Spleen (tissue), 11 donors: ENCODE data around the gene SECISBP2. TPM values are rescaled to one million over a fixed set of nuclear protein-coding genes. Genes with fewer than 3 reads are reported as not detected.

Source experiments
- DNase-seq: peaks from one replicate; pipeline ENCODE4 v3.0.0-alpha.2; 2020
- H3K27ac ChIP-seq, 8 donors: fragments of 200-600 bp; sonication (generic) in 7 of 8; 1 replicate in 4 of 8; 2 replicates in 4 of 8; pipeline versions ENCODE4 v1.5.0 to v1.8.0; 2016 to 2021; ENCODE audit warnings: inconsistent platforms in 4 of 8, mild to moderate bottlenecking in 4 of 8, moderate library complexity in 1 of 8
- H3K27me3 ChIP-seq, 7 donors: fragments of 200-600 bp; sonication (generic) in 6 of 7; replicated peaks in 1 of 7; 1 replicate in 4 of 7; 2 replicates in 3 of 7; pipeline versions ENCODE4 v1.5.0 to v1.8.0; 2016 to 2021; ENCODE audit warnings: inconsistent platforms in 3 of 7, mild to moderate bottlenecking in 1 of 7
- H3K36me3 ChIP-seq, 6 donors: fragments of 200-600 bp; sonication (generic) in 5 of 6; 1 replicate in 4 of 6; 2 replicates in 2 of 6; pipeline versions ENCODE4 v1.5.0 to v1.8.0; 2016 to 2021; ENCODE audit warnings: inconsistent platforms in 2 of 6
- H3K4me1 ChIP-seq, 6 donors: fragments of 200-600 bp; sonication (generic) in 5 of 6; 1 replicate in 3 of 6; 2 replicates in 3 of 6; pipeline versions ENCODE4 v1.5.0 to v1.8.0; 2016 to 2021; ENCODE audit warnings: inconsistent platforms in 3 of 6
- H3K4me3 ChIP-seq, 8 donors: fragments of 200-600 bp; sonication (generic) in 7 of 8; 1 replicate in 4 of 8; 2 replicates in 4 of 8; pipeline versions ENCODE4 v1.5.0 to v1.8.0; 2016 to 2021; ENCODE audit warnings: inconsistent platforms in 4 of 8, mild to moderate bottlenecking in 4 of 8, moderate library complexity in 2 of 8
- H3K9me3 ChIP-seq, 8 donors: fragments of 200-600 bp; sonication (generic) in 7 of 8; 1 replicate in 4 of 8; 2 replicates in 4 of 8; pipeline versions ENCODE4 v1.5.0 to v1.8.0; 2016 to 2021; ENCODE audit warnings: inconsistent platforms in 4 of 8
- CTCF ChIP-seq, 11 experiments: fragments of 200-600 bp in 7 of 11; fragments of 450-650 bp in 4 of 11; sonication (generic) in 4 of 11; IDR thresholded peaks in 8 of 11; conservative IDR thresholded peaks in 3 of 11; 1 replicate in 7 of 11; 2 replicates in 4 of 11; pipeline versions ENCODE4 v1.4.0 to v1.8.0; 2016 to 2021; ENCODE audit warnings: antibody characterized with exemption in 11 of 11, inconsistent platforms in 4 of 11, mild to moderate bottlenecking in 1 of 11
- POLR2A ChIP-seq, 3 donors: fragments of 450-650 bp; IDR thresholded peaks; one replicate each; pipeline ENCODE4 v1.5.1; 2017; ENCODE audit warnings: antibody characterized with exemption in 3 of 3, mild to moderate bottlenecking in 1 of 3
- POLR2AphosphoS5 ChIP-seq, 3 donors: sonication (generic); formaldehyde crosslinking; IDR thresholded peaks; one replicate each; pipeline ENCODE4 v1.5.1; 2017; ENCODE audit warnings: antibody characterized with exemption in 3 of 3
- WGBS, 5 donors: extraction: QIAGEN DNeasy Blood & Tissue Kit in 3 of 5; methylation state at CpG; one replicate each; pipeline versions ENCODE4 v1.1.5 to v1.1.7; 2013 to 2018; 5-methylcytosine and 5-hydroxymethylcytosine counted together
- intact Hi-C: fragments of 100-400 bp; cut with DNase I; formaldehyde crosslinking; loops from one replicate; pipeline ENCODE4 v1.15.0; 2023; ENCODE audit warnings: low total_unique reads
- polyA plus RNA-seq, 3 donors: library from polyadenylated mRNA; stranded (reverse); fragments of 200-250 nt; gene quantifications; one replicate each; pipeline ENCODE4 v1.2.1, GENCODE V29; 2013
- total RNA-seq, 7 donors: library from RNA; depleted of rRNA in 3 of 7; stranded (reverse); fragments of >200 nt in 3 of 7; fragmentation: NEBNext Ultra II Directional in 4 of 7; extraction: Animal tissue kit (Norgen Biotek cat#: 25700) in 4 of 7; gene quantifications; one replicate each; pipeline versions ENCODE4 v1.1.0 to v1.2.1, GENCODE V29; 2016 to 2021
- donor health status: healthy with polysubstance abuse.
- donor health status: DM: no; HTN: no; CAD: no; lungs with moderate emphysema.
- donor health status: DM: no; HTN: no; CAD: no.
- donor health status: Bipolar disorder and iron deficiency.
- donor health status: healthy.
- donor health status: DM: no; HTN: no; CAD: no.
- donor health status: DM: yes; HTN: yes; CAD: no.

Gene SECISBP2
- total and polyA plus RNA-seq, 10 donors, result 20.7 to 117 (median 82.3) TPM

DNA sequence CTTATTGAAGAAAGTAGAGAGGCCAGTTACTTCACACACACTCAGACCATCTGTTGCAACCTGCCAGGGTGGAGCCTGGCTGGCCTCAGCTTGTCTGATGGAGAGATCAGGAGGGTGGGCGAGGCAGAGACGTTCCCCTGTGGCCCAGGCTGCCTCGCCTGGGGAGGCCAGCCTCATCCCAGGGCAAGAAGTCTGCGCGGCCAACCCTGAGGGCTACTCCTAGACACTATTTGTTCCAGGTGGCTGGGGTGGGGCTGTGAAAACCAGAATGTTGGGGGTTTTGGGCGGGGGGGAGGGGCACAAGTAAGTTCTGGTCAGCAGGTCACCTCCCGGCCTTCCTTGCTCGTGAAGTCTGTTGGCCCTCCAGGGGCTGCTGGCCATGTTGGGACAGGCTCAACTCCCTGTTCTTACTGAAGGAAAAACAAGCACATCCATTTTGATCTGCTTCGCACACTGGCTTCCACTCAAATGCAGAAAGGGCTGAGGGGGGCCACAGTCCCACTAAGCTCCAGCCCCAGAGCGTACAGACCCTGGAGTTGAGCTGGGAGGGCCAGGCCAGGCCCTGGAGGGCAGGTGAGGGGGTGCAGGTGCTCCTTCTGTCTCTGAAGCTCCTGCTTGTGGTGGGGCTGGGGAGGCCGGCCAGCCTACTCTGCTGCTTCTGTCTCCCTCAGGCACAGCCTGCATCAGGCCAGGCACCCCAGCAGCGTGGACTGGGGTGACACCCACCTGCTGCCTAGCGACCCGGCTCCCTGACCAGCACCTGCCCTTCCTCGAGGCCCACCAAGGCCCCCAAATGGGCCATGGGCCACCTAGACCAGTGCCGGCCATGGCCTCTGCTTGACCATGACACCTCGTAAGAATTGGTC lies 46.6 kb downstream of the SECISBP2 start:
- DNase-seq, result no peak

GRCh38 chr9:89365532-89365912 lies 47.2 kb downstream of the SECISBP2 start:
- Histone ChIP-seq H3K36me3 (peaks cover 0 to 46% (median 27%) of the 10 kb centered on the region in 6 donors), H3K9me3 (no peaks in the 10 kb centered on the region), H3K4me3 (no peak overlapping the region), H3K27me3 (no peaks in the 10 kb centered on the region), H3K4me1 (peaks cover 0 to 65% (median 34%) of the 10 kb centered on the region in 6 donors), H3K27ac (peak overlapping the region in 1 of 8 donors; percentile 74)
- TF ChIP-seq POLR2AphosphoS5 (IDR thresholded peaks at IDR 0.05) (no peak), CTCF (IDR thresholded peaks at IDR 0.05 in 8 of 11, conservative IDR thresholded peaks at IDR 0.05 in 3 of 11) (no peak), POLR2A (IDR thresholded peaks at IDR 0.05) (no peak)
- WGBS, 5 donors, result 93 to 100% (median 96%) methylated on average over 2 of the region's 2 CpGs
- DNase-seq, result no peak
- intact Hi-C loops, result no loop called here

More for the DNA sequence above, 46.6 kb downstream of the SECISBP2 start:
- TF ChIP-seq POLR2A (IDR thresholded peaks at IDR 0.05), result no peak
- no peak for TF ChIP-seq CTCF (IDR thresholded peaks at IDR 0.05 in 8 of 11, conservative IDR thresholded peaks at IDR 0.05 in 3 of 11)
- peak in 2 of 3 donors; percentile 18 to 60 for TF ChIP-seq POLR2AphosphoS5 (IDR thresholded peaks at IDR 0.05)
- Histone ChIP-seq H3K9me3 (no peaks in the 10 kb centered on the region), H3K27me3 (no peaks in the 10 kb centered on the region), H3K4me1 (peaks cover 0 to 70% (median 37%) of the 10 kb centered on the region in 6 donors), H3K36me3 (peaks cover 0 to 52% (median 33%) of the 10 kb centered on the region in 6 donors), H3K4me3 (no peak overlapping the region), H3K27ac (peak overlapping the region in 2 of 8 donors; percentile 74 to 79)
- WGBS, 5 donors, result 89 to 96% (median 91%) methylated on average over 15 to 17 of the region's 17 CpGs
- intact Hi-C loops, result no loop called here

GRCh38 chr9:89366711-89367110 lies 48.4 kb downstream of the SECISBP2 start:
- intact Hi-C loops, result no loop called here
- H3K4me1 ChIP-seq, result peaks cover 0 to 55% (median 34%) of the 10 kb centered on the region in 6 donors
- H3K27me3 ChIP-seq, result no peaks in the 10 kb centered on the region
- 86 to 99% (median 91%) methylated on average over 3 of the region's 3 CpGs for WGBS, 5 donors
- no peak overlapping the region for H3K27ac ChIP-seq
- no peak overlapping the region for H3K4me3 ChIP-seq
- no peaks in the 10 kb centered on the region for H3K9me3 ChIP-seq
- no peak for TF ChIP-seq POLR2A (IDR thresholded peaks at IDR 0.05)
- TF ChIP-seq CTCF (IDR thresholded peaks at IDR 0.05 in 8 of 11, conservative IDR thresholded peaks at IDR 0.05 in 3 of 11), result no peak
- no peak for TF ChIP-seq POLR2AphosphoS5 (IDR thresholded peaks at IDR 0.05)
- no peak for DNase-seq
- H3K36me3 ChIP-seq, result peaks cover 0 to 34% (median 15%) of the 10 kb centered on the region in 6 donors

DNA sequence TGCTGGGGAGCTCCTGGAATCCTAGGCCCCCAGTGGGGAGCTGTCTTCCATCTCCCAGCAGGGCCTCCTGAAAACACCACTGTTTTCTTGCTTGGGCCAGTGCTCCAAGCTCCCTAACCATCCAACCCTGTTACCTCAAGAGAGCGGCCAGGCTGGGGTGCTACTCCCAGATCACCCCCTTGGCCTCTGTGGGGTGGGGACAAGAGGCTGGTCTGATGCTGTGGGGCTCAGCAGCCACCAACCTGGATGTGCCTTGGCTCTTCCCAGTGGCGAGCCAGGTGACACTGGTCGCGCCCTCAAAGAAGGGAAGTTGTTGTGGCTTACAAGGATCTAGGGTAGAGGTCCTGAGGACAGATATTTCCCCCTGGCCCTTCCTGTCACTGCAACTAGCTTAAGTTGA lies 49.0 kb downstream of the SECISBP2 start:
- no peaks in the 10 kb centered on the region for H3K27me3 ChIP-seq
- H3K4me1 ChIP-seq, result peaks cover 0 to 49% (median 34%) of the 10 kb centered on the region in 6 donors
- intact Hi-C loops, result no loop called here
- TF ChIP-seq POLR2AphosphoS5 (IDR thresholded peaks at IDR 0.05) (peak in 2 of 3 donors; percentile 32 to 58), CTCF (IDR thresholded peaks at IDR 0.05 in 8 of 11, conservative IDR thresholded peaks at IDR 0.05 in 3 of 11) (no peak)
- no peaks in the 10 kb centered on the region for H3K9me3 ChIP-seq
- peaks cover 0 to 28% (median 9%) of the 10 kb centered on the region in 6 donors for H3K36me3 ChIP-seq
- 69 to 91% (median 80%) methylated on average over 4 of the region's 4 CpGs for WGBS, 5 donors
- no peak for DNase-seq
- H3K4me3 ChIP-seq, result no peak overlapping the region
- no peak overlapping the region for H3K27ac ChIP-seq
